HL-60/S4 treated with phorbol 12-myristate 13-acetate at 8.2 ng/mL for 4 days and 3 days (cell line): ENCODE data around the gene LYZL2.
"Not testable (repeated sequence)": the region's sequence is repeated elsewhere in the genome, so short reads cannot be mapped to it uniquely, and the experiment has no call there.

Source experiments
- in situ Hi-C: fragments of 300-500 bp; cut with MboI; formaldehyde crosslinking; loops from 2 replicates; pipeline ENCODE4 v1.15.0; 2022; ENCODE audit warnings: low sequenced_read_pairs

LYZL2 gene

GRCh38 chr10:30639946-30640786 lies 10.6 kb upstream of the LYZL2 start:
- in situ Hi-C loops, result no loop called here

DNA sequence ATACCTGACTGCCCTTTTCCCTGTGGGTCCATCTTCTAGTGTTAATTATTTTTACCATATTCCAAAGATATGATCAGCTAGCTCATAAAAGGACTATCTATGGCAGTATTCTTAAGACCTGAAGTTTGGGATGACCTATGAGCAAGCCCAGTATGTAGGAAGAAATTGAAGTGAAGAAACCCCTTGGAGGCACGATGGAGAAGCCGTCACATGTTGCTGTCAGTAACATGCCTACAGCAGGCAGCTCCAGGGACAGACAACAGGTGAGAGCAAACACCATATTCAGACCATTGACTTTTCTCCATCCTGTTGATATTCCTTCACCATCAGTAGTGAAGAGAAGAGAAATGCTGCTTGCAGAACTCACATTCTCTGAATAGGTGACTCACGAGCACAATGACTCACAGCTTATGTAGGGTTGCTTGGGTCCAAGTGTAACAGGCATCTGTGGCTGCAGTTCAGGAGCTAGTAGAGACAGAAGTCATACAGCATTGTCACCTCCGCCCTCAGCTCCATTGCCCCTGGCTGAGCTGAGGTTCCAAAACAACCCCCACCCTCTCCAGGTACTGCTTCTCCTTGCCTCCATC lies 8.4 kb upstream of the LYZL2 start:
- in situ Hi-C loops, result no loop called here

- in situ Hi-C loops, result no loop called here
These were observed 1.6 kb upstream of the LYZL2 start for GRCh38 chr10:30631188-30631587.

GRCh38 chr10:30630571-30630970 lies 1.0 kb upstream of the LYZL2 start:
- in situ Hi-C loops, result no loop called here

GRCh38 chr10:30628576-30628975 lies 977 bp downstream of the LYZL2 start:
- in situ Hi-C loops, result not testable (repeated sequence)

GRCh38 chr10:30626837-30627236 lies 2.7 kb downstream of the LYZL2 start:
- in situ Hi-C loops, result not testable (repeated sequence)

GRCh38 chr10:30626196-30626595 lies 3.4 kb downstream of the LYZL2 start:
- in situ Hi-C loops, result not testable (repeated sequence)

DNA sequence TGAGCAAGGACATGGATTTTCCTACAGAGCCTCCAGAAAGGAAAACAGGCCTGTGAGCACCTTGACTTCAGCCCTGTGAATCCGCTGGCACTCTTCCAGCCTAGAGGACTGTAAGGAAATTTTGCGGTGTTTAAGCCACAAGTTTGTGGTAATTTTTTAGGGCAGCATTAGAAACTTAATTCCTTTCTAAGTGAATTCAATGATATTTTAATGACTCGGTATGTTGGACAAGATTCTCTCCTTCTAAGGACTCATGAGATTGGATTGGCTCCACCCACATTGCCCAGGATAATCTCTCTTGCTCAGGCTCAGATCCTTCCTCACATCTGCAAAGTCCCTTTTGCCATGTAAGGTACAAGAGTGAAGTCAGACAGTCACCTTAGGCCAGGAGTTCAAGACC lies 4.5 kb downstream of the LYZL2 start:
- in situ Hi-C loops, result no loop called here

GRCh38 chr10:30619966-30620365 lies 9.6 kb downstream of the LYZL2 start:
- in situ Hi-C loops, result no loop called here

DNA sequence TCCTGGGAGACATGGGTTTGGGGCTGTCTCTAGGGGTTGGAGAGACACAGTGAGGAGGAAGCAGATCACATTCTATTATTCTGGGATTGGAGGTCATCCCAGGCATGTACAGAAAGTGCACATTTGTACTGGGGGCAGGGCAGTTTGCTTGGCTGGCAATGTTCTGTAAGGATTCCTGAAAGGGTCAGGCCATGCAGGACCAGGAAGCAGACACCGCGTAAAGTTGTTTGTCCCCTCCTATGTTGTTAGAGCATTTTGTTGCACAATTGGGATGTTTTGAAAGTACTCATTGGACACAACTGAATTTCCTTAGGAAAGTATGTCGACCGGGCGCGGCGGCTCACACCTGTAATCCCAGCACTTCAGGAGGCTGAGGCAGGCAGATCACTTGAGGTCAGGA lies 12.5 kb downstream of the LYZL2 start:
- in situ Hi-C loops, result no loop called here

- in situ Hi-C loops, result not testable (repeated sequence)
These were observed 18.5 kb downstream of the LYZL2 start for GRCh38 chr10:30611041-30611440.

- in situ Hi-C loops, result no loop called here
These were observed 21.7 kb downstream of the LYZL2 start for GRCh38 chr10:30607814-30608213.

GRCh38 chr10:30606313-30606712 lies 23.2 kb downstream of the LYZL2 start:
- in situ Hi-C loops, result no loop called here

GRCh38 chr10:30605341-30606121 lies 24.0 kb downstream of the LYZL2 start:
- in situ Hi-C loops, result not testable (repeated sequence)

DNA sequence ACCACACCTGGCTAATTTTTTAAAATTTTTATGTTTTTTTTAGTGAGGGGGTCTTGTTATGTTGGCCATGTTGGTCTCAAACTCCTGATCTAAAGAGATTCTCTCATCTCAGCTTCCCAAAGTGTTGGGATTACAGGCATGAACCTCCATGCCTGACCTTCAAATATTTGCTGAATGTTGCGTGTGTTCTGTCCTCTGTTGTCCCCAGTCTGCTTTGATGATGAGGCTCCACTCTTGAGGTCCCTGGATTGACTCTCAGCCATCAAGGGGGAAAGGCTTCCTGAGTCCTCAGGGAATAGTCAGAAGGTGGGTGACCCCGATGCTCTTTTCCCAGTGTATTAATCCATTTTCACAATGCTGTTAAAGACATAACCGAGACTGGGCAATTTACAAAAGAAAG lies 26.0 kb downstream of the LYZL2 start:
- in situ Hi-C loops, result no loop called here

DNA sequence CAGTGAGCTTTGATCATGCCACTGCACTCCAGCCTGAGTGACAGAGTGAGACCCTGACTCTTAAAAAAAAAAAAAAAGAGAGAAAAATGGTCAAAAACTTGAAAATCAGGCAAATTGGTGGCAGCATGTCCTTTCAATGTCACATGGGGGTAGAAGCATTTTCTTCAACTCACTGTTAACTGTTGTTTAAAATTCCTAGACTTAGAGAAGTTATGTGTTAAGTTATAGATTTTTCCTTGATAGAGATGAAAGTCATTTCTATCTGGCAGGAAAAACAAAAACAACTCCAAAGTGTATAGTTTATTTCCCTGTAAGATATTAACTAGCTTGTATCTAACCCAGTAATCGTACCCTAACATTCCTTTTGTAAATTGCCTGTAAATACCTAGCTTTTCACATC lies 26.8 kb downstream of the LYZL2 start:
- in situ Hi-C loops, result no loop called here

- in situ Hi-C loops, result no loop called here
These were observed 29.5 kb downstream of the LYZL2 start for GRCh38 chr10:30600005-30600404.

GRCh38 chr10:30598105-30598776 lies 31.3 kb downstream of the LYZL2 start:
- in situ Hi-C loops, result no loop called here

- in situ Hi-C loops, result not testable (repeated sequence)
These were observed 32.1 kb downstream of the LYZL2 start for GRCh38 chr10:30597433-30597824.

DNA sequence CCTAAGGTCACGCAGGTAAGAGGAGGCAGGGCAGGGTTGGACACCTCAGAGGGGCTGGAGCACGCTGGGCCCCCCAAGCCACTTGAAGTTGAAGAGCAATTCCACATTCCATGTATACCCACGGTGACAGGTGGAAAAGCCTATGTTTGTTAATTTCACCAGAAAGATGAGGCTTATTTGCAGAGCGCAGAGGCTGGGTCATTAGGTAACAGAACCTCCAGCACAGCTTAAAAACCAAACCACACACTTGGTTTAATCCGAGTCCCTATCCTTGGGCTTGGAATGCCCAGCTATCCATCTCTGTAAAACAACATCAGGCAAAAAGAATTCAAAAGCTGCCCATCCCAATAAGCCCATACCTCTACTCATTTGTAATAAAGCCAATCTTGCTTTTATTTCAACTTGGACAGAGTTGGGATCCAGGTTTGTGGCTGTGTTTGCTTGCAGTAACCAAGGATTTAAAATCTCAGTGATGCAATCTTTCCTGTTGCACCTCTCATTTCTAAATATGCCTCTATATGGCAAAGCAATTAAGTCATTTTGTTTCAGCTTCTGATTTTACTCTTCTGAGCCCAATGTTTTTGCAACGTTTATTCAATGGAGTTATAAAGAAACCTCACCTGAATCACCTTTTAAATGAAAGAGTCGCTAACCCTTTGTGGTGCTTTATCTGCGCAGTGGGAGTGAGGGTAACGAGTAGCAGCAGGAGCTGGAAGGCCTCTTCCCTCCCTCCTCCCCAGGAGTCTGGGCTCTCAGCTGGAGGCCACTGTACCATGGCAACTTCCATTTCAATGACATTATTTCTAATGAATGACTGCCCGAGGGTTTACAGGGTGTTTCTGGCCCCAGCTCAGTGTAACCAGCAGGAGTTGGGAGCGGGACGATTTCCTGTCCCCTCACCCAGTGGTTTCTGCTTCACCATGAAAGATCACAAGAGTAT lies 32.8 kb downstream of the LYZL2 start:
- in situ Hi-C loops, result not testable (repeated sequence)
